Activated T-helper 1 cell treated with Interleukin-2 at 50 U/mL for 16 hours (primary cell): ENCODE results near the gene KLC1.

Source experiments
- DNase-seq: peaks from one replicate; pipeline ENCODE4 v3.0.0-alpha.2; 2020; ENCODE audit warnings: low read depth

KLC1 gene

GRCh38 chr14:103735815-103736545 lies 107.0 kb downstream of the KLC1 start:
- no peak for DNase-seq

DNA sequence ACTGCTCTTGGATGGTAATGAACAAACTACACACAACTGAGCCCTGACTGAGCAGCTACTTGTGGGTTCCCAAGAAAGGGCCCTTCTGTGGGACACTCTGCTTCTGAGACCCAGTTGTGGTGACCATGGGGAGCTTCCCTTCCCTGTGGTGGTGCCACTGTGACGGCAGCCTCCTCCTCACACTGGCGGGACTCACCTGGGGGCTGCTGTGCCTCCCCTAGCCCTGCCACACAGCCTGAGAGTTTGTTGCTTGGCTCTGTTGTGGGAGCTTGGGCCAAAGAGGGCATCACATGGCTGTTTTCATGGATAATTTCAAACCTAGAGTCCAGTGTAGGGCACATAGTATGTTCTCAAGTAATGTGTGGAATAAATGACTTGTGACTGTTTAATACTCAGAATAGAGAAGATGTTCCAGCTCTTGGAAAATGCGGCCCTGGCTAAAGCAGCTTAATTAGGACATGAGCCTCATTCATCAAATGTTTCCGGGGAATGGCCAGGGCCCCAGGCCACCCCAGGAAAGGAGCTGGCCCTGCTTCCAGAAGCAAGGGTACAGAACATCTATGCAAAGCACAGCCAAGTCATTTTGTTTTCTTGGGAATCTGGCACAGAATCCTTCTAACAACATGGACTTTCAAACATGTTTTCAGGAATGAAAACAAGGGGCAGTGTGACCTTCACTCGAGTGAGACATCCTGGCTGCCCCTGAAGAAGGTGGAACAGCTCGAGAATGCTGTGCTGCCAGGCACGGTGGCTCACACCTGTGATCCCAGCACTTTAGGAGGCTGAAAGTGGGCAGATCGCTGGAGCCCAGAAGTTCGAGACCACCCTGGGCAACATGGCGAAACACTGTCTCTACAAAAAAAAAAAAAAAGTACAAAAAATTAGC lies 107.8 kb downstream of the KLC1 start:
- no peak for DNase-seq

- no peak for DNase-seq
Measured at GRCh38 chr14:103737432-103738045, 108.5 kb downstream of the KLC1 start.

GRCh38 chr14:103738166-103738565 lies 109.2 kb downstream of the KLC1 start:
- DNase-seq = no peak

GRCh38 chr14:103738701-103739451 lies 109.9 kb downstream of the KLC1 start:
- DNase-seq = no peak

- no peak for DNase-seq
Measured at GRCh38 chr14:103739466-103739792, 110.4 kb downstream of the KLC1 start.

DNA sequence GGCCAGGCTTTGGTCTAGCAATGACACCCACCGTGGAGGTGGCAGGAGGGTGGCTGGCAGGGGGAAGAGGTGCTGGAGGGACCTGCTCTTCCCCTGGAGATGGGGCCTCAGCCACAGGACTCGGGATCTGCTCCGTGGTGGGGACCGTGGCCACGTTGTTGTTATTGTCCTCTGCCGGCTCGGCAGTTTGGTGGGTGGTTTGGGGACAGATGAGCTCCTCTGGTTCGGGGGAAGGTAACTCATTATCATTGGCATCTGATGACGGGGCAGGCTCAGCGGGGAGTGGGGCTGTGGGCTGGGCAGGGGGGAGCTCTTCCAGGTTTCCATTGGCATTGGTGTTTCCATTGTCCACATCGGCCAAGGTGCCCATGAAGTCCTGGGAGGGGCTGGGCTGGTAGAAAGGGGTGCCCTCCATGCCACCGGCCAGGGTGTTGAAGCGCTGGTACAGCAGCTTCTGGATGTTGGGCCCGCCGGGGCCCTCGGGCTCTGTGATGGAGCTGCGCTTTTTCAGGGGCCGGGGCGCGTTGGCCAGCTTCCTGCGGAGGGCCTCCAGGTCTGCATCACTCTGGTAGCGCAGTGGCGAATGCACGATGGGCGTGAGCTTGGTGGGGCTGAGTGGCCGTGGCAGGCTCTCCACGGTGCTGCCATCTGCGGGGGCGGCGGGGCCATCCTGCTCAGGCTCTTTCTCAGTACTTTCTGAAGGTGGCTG lies 110.9 kb downstream of the KLC1 start:
- DNase-seq = no peak

DNA sequence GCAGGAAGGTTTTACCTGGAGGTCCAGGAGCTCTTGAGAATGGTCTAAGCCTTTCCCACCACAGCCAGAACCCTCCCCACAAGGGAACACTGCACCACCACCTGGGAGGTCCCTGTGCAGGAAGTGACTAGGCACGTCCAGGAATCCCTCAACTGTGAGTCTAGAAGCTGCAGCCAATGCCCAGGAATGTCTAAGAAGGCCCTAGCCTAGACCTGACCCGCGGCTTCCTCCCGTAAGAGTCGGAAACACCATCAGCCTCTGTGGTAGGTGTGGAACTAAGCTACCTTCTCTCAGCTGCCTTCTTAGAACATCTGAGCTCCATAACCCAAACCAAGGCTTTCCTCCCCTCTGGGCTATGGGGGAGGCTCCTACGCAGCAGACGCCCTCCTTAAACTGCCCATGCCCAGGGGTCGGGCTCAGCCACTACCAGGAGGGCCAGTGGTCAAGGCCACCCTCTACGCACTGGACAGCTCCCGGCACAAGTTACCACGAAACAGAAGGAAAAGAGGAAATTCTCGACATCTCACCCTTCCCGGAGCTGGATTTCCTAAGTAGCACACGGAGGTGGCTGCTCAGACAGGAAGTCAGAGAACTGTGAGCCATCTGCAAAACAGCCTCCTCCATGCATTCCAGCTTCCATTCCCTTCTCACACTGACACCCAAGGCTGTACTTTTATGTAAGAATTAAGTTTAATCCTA lies 112.1 kb downstream of the KLC1 start:
- DNase-seq = no peak

- DNase-seq = no peak
Measured at GRCh38 chr14:103741876-103742275, 112.9 kb downstream of the KLC1 start.

- no peak for DNase-seq
Measured at GRCh38 chr14:103742499-103743255, 113.7 kb downstream of the KLC1 start.

DNA sequence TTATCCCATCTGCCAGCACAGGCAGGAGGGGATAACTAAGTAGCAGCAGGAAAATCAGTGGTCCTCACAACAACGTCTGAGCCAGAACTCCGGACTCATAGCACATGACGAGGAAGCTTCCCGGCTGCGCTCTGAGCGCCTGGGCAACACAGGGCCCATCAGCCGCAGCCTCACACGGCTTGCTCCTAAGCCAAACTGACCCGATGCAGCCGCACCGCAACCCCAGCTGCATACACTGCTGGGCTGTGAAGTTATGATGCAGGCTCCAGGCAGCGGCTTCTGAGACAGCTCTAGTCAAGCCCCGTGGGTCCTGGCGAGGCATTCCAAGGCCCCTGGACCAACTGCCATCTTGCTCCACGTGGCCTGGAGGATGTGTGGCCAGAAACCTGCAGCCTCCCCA lies 114.7 kb downstream of the KLC1 start:
- DNase-seq = no peak

- DNase-seq = no peak
Measured at GRCh38 chr14:103744621-103745395, 115.8 kb downstream of the KLC1 start.

- no peak for DNase-seq
Measured at GRCh38 chr14:103745424-103745823, 116.4 kb downstream of the KLC1 start.

DNA sequence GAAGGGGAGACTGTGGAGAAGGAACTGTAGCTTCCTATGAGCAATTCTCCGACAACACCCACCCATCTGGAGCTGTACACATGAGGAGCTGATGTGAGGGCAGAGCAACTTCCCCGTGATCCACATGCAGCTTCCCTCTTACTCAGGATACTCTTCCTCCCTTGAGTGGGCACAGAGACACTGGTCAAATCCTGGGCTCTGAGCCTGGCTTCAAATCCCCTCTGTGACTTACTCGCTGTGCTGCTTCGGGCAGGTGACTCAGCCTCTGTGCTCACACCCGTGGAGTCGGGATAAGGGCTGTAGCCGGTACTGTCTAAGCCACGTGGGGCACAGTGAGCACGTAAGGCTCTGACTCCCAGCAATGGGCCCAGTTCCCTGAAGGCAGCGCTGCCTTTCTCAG lies 117.7 kb downstream of the KLC1 start:
- DNase-seq = no peak

GRCh38 chr14:103748534-103748857 lies 119.5 kb downstream of the KLC1 start:
- DNase-seq = peak; percentile 29

DNA sequence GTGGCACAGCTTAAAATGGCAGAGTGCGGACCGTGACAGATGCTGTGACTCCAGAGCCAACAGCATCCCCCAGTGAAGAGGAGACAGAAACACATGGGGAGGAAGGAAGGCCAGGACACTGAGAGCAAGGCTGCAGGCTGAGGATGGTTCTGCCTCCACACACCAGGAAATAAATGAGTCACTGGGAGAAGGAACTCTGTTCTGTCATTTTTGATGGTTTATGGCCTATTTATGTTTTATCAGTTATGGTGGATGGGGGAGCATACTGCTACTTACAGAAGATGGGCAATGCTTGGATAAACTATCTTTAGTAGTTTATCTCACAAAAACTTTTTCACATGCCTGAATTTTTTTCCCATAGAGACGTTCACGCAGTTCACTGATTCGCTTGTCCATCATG lies 120.4 kb downstream of the KLC1 start:
- no peak for DNase-seq

GRCh38 chr14:103749860-103750259 lies 120.8 kb downstream of the KLC1 start:
- no peak for DNase-seq
